NCI-H187 (cell line): ENCODE measurements around the gene SHOX.
"Not testable (repeated sequence)": the region's sequence is repeated elsewhere in the genome, so short reads cannot be mapped to it uniquely, and the experiment has no call there.

Experiments
- DNase-seq, 2 experiments: peaks; one replicate each; lab custom pipeline; 2025; lab: John Stamatoyannopoulos, UW

Gene SHOX

DNA sequence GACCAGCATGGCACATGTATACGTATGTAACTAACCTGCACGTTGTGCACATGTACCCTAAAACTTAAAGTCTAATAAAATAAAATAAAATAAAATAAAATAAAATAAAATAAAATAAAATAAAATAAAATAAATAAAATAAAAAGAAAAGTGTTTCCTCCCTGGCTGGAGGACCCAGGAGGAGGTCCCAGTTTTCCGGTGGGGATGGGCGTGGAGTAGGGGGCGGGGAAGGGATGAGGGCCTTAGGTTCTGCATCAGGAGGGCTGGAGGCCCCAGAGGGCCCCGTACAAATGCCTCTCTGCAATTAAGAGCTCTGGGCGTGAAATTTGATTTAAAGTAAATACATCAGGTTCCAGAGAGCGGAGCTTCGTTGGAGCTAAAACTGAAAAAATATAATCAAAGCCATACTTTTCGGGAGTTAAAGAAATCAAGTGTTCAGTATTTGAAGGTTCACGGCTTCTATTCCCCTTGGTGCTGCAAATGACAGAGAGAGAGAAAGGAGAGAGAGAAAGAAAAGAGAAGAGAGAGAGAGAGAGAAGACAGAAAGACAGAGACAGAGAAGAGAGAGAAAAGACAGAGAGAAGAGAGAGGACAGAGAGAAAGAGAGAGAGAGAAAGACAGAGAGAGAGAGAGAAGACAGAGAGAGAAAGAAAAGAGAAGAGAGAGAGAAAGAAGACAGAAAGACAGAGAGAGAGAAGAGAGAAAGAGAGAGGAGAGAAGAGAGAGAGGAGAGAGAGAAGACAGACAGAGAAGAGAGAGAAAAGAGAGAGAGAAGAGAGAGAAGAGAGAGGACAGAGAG, 8.7 kb upstream of the SHOX start:
- no peak for DNase-seq

DNA sequence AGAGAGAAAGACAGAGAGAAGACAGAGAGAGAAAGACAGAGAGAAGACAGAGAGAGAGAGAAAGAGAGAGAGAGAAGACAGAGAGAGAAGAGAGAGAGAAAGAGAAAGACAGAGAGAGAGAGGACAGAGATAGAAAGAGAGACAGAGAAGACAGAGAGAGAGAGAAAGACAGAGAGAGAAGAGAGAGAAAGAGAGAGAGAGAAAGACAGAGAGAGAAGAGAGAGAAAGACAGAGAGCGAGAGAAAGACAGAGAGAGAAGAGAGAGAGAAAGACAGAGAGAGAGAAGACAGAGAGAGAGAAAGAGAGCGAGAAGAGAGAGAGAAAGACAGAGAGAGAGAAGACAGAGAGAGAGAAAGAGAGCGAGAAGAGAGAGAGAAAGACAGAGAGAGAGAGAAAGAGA, 7.8 kb upstream of the SHOX start:
- not testable (repeated sequence) for DNase-seq

DNA sequence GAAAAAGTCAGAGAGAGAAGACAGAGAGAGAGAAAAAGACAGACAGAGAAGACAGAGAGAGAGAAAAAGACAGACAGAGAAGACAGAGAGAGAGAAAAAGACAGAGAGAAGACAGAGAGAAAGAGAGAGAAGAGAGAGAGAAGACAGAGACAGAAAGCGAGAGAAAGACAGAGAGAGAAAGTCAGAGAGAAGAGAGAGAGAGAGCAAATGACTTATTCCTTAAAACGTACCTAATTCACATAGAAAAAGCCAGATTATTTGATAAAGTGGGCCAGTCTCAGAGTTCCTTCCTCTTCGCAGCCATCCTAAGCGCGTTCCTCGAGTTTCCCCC, 7.4 kb upstream of the SHOX start:
- DNase-seq = no peak

DNA sequence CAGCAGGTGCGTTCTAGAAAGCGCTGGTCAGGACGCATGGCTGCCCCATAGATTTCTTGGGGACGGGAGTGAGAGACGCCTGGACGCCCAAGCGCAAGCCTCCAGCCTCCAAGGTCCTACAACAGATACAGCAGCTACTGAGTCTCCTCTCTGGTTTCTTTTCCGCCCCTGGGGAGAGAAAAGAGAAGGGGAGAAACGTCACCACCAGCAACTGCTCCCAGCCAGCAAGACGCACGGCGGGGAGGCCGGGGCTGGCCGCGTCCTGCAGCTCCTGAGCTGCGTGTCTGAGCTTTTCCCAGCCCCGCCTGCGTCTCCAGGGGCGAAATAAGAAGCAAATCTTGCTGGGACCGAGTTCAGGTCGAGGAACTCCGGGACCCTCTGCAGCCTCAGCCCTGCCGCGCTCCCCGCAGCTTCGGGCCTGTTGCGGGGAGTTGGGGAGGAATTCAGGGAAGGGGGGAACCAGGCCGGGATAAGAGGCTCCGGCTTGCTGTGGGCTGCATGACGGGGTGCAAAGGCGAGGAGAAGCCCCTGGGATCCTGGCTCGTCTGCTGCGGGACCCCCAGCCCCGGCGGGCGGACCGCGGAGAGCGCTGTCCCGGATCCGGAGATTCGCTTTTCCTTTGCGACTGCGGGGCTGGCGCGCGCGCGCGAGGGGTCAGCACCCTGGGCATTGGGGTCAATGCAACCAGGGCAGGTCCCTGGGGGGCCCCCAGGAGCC, 6.8 kb upstream of the SHOX start:
- no peak for DNase-seq

DNA sequence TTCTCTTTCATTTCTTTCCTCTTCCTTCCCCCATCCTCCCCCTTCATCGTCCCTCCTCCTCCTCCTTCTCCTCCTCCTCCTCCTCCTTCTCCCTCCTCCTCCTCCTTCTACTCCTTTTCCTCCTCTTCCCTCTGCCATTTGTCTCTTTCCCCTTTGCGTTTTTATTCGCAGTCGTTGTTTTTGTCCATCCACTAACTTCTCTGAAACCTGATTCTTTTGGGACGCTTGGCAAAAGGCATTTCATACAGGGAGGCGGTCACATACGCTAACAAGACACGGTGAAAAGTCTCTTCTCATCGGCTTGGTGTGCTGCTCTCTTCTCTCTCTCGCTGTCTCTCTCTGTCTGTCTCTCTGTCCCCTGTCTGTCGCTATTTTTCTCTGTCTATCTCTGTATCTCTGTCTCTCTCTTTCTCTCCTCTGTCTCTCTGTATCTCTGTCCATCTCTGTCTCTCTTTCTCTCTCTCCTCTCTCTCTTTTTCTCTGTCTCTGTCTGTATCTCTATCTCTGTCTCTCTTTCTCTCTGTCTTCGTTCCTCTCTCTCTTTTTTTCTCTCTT, 5.4 kb upstream of the SHOX start:
- DNase-seq = no peak

DNA sequence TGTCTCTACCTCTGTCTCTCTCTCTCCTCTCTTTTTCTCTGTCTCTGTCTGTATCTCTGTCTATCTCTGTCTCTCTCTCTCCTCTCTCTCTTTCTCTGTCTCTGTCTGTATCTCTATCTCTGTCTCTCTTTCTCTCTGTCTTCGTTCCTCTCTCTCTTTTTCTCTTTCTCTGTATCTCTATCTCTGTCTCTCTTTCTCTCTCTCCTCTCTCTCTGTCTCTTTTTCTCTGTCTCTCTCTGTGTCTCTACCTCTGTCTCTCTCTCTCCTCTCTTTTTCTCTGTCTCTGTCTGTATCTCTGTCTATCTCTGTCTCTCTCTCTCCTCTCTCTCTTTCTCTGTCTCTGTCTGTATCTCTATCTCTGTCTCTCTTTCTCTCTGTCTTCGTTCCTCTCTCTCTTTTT, 4.5 kb upstream of the SHOX start:
- not testable (repeated sequence) for DNase-seq

DNA sequence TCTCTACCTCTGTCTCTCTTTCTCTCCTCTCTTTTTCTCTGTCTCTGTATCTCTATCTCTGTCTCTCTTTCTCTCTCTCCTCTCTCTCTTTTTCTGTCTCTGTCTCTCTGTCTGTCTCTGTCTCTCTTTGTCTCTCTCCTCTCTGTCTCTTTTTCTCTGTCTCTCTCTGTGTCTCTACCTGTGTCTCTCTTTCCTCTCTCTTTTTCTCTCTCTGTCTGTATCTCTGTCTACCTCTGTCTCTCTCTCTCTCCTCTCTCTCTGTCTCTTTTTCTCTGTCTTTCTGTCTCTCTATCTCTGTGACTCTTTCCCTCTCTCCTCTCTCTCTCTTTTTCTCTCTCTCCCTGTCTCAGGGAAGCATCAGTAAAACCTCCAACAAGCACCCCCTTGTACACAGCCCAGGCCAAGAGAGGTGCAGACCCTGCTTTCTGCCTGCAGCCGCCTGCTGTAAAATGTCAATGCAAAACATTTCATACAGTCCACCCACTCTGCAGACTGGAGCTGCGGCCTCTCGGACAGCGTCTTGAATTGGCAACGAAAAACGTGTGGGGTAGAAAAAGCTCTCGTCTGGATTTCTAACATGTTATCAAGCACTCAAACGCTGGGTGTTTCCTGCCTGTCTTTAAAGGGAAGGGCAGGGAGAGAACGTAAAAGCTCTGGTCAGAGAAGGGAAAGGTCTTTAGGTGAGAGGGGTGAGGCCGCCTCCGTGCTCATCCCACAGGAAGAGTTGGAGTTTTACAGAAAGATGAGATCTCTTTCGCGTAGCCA, 3.7 kb upstream of the SHOX start:
- DNase-seq = no peak

DNA sequence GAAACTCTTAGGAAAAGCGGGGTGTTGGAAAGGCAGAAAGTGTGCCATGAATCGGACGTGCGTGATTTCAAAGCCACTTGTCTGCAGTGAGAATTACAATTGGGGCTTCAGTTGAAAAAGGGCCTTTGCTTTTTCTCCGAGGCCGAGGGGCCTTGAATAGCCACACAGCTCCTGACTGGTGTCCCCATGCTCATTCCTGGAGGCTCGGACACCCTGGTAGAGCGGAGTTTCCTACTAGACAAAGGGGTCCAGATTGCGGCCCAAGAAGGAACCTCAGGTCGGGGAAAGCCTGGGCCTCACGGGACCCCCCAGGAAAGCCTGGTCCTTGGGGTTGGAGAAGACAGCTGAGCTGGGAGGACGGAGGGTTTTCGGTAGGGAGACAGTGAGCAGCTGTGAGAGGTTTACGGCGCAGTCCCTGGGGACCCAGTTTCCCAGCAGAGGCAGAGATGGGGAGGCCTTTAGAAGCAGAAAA, 3.0 kb upstream of the SHOX start:
- no peak for DNase-seq

DNA sequence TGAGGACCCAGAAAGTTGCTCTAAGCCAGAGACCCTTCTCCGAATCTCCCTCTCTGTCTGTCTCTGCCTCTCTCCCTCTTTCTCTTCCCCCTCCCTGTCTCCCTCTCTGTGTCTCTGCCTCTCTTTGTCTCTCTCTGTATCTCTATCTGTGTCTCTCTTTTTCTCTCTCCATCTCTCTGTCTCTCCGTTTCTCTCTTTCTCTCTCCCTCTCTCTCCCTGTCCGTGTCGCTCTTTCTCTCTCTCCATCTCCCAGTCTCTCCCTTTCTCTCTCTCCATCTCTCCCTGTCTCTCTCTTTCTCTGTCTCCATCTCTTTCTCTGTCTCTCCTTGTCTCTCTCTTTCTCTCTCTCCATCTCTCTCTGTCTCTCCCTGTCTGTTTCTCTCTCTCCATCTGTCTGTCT, 2.6 kb upstream of the SHOX start:
- no peak for DNase-seq

DNA sequence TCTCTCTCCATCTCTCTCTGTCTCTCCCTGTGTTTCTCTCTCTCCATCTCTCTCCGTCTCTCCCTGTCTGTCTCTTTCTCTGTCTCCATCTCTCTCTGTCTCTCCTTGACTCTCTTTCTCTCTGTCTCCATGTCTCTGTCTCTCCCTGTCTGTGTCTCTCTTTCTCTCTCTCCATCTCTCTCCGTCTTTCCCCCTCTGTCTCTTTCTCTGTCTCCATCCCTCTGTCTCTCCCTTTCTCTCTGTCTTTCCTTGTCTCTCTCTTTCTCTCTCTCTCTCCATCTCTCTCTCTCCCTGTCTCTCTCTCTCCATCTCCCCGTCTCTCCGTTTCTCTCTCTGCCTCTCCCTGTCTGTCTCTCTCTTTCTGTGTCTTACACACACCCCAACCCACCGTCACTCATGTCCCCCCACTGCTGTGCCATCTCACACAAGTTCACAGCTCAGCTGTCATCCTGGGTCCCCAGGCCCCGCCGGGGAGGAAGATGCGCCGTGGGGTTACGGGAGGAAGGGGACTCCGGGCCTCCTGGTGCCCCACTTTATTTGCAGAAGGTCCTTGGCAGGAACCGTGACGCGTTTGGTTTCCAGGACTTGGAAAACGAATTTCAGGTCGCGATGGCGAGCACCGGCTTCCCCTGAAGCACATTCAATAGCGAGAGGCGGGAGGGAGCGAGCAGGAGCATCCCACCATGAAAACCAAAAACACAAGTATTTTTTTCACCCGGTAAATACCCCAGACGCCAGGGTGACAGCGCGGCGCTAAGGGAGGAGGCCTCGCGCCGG, 1.2 kb upstream of the SHOX start:
- DNase-seq = no peak

DNA sequence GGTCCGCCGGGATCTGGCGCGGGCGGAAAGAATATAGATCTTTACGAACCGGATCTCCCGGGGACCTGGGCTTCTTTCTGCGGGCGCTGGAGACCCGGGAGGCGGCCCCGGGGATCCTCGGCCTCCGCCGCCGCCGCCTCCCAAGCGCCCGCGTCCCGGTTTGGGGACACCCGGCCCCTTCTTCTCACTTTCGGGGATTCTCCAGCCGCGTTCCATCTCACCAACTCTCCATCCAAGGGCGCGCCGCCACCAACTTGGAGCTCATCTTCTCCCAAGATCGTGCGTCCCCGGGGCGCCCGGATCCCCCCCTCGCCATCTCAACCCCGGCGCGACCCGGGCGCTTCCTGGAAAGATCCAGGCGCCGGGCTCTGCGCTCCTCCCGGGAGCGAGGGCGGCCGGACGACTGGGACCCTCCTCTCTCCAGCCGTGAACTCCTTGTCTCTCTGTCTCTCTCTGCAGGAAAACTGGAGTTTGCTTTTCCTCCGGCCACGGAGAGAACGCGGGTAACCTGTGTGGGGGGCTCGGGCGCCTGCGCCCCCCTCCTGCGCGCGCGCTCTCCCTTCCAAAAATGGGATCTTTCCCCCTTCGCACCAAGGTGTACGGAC, 482 bp upstream of the SHOX start:
- no peak for DNase-seq

DNA sequence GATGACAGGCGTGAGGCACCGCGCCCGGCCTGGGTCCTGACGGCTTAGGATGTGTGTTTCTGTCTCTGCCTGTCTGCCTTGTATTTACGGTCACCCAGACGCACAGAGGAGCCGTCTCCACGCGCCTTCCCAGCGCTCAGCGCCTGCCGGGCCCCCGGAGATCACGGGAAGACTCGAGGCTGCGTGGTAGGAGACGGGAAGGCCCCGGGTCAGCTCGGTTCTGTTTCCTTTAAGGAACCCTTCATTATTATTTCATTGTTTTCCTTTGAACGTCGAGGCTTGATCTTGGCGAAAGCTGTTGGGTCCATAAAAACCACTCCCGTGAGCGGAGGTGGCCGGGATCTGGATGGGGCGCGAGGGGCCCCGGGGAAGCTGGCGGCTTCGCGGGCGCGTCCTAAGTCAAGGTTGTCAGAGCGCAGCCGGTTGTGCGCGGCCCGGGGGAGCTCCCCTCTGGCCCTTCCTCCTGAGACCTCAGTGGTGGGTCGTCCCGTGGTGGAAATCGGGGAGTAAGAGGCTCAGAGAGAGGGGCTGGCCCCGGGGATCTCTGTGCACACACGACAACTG, 1.3 kb downstream of the SHOX start:
- DNase-seq = no peak

DNA sequence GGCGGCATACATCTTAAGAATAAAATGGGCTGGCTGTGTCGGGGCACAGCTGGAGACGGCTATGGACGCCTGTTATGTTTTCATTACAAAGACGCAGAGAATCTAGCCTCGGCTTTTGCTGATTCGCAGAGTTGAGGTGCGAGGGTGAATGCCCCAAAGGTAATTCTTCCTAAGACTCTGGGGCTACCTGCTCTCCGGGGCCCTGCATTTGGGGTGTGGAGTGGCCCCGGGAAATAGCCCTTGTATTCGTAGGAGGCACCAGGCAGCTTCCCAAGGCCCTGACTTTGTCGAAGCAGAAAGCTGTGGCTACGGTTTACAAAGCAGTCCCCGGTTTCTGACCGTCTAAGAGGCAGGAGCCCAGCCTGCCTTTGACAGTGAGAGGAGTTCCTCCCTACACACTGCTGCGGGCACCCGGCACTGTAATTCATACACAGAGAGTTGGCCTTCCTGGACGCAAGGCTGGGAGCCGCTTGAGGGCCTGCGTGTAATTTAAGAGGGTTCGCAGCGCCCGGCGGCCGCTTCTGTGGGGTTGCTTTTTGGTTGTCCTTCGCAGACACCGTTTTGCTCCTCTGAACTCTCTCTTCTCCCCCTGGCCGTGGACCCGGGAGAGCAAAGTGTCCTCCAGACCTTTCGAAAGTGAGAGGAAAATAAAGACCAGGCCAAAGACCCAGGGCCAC, 1.9 kb downstream of the SHOX start:
- DNase-seq = no peak

DNA sequence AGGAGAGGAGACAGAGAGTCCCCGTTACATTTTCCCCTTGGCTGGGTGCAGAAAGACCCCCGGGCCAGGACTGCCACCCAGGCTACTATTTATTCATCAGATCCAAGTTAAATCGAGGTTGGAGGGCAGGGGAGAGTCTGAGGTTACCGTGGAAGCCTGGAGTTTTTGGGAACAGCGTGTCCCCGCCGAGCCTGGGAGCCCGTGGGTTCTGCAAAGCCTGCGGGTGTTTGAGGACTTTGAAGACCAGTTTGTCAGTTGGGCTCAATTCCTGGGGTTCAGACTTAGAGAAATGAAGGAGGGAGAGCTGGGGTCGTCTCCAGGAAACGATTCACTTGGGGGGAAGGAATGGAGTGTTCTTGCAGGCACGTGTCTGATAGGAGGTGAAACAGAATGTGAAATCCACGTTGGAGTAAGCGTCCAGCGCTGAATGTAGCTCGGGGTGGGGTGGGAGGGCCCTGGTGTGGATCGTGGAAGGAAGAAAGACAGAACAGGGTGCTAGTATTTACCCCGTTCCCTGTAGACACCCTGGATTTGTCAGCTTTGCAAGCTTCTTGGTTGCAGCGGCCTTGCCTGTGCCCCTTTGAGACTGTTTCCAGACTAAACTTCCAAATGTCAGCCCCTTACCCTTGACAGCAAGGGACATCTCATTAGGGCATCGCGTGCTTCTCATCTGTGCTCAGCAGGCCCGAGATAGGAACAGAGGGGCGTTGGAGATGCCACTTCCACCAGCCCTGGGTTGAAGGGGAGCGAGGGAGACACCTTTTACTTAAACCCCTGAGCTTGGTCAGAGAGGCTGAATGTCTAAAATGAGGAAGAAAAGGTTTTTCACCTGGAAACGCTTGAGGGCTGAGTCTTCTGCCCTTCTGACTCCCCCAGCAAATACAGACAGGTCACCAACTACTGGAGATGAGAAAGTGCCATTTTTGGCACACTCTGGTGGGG, 2.7 kb downstream of the SHOX start:
- DNase-seq = no peak

DNA sequence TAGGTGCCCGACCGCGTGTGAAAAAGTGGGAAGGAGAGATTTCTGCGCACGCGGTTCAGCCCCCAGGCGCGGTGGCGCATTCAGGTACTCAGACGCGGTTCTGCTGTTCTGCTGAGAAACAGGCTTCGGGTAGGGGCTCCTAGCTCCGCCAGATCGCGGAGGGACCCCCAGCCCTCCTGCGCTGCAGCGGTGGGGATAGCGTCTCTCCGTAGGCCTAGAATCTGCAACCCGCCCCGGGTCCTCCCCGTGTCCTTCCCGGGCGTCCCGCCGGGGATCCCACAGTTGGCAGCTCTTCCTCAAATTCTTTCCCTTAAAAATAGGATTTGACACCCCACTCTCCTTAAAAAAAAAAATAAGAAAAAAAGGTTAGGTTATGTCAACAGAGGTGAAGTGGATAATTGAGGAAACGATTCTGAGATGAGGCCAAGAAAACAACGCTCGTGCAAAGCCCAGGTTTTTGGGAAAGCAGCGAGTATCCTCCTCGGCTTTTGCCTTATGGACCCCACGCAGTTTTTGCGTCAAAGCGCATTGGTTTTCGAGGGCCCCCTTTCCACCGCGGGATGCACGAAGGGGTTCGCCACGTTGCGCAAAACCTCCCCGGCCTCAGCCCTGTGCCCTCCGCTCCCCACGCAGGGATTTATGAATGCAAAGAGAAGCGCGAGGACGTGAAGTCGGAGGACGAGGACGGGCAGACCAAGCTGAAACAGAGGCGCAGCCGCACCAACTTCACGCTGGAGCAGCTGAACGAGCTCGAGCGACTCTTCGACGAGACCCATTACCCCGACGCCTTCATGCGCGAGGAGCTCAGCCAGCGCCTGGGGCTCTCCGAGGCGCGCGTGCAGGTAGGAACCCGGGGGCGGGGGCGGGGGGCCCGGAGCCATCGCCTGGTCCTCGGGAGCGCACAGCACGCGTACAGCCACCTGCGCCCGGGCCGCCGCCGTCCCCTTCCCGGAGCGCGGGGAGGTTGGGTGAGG, 3.7 kb downstream of the SHOX start:
- no peak for DNase-seq

DNA sequence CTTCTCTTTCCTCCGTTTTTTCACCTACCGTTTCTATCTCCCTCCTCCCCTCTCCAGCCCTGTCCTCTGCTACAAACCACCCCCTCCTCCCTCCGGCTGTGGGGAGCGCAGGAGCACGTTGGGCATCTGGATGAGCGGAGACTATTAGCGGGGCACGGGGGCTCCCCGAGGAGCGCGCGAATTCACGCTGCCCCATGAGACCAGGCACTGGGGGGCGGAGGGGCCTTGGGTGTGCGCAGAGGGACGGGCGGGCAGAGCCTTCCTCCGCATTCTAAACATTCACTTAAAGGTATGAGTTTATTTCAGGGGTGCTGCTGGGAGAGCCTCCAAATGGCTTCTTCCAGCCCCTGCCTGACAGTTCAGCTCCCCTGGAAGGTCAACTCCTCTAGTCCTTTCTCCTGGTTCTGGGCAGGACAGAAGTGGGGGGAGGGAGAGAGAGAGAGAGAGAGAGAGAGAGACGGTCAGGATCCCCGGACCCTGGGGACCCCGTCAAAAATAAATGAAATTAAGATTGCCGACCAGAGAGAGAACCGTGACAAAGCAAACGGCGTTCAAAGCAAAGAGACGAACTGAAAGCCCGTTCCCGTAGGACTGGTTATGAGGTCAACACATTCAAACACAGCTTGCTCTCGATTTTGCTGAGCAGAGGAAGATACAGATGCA, 5.0 kb downstream of the SHOX start:
- no peak for DNase-seq

DNA sequence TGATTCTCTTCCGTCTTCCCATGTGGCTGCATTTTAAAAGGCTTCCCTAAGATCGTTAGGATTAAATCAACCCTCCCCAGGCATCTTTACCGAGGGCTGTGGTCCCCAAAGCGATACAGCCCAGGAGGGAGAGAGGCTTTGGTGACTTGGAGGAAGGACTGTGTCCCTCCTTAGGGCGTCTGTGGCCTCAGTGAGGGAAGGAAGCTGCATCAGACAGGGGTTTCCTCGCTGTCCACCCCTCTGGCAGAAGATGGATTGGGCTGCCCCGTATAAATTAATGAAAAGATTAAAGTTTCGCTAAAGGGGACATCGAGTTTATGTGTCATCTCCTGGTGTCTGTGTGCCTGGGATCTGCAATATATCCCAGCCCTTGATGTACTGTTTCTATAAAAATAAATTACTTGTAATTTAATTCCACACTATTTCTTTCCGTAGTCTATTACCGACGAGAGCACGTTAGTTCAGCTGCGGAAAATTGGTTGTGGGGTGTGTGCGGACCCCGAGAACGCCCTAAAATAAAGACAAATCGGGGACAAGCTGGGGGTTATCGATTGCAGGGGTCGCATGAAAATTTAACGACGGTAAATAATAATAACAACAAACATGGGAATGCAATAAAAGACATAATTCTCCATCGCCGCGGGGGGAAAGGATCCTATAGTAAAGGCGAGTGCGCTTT, 6.5 kb downstream of the SHOX start:
- no peak for DNase-seq
